Body of pancreas (tissue), 4 donors: Measurements from ENCODE around the gene NHLRC2. TPM values are rescaled to one million over a fixed set of nuclear protein-coding genes. Genes with fewer than 3 reads are reported as not detected.

Experiments
- ATAC-seq: fragments of 150-250 bp; one replicate; pipeline ENCODE4 v1.9.1; 2016
- DNase-seq, 4 donors: peaks; one replicate each; pipeline ENCODE4 v3.0.0-alpha.2; 2019
- H3K27ac ChIP-seq, 4 donors: fragments of 200-600 bp; sonication (generic); 1 replicate in 3 of 4; 2 replicates in 1 of 4; pipeline versions ENCODE4 v1.5.1 to v1.6.1; 2016 to 2019; ENCODE audit warnings: mild to moderate bottlenecking in 1 of 4, mixed read lengths in 1 of 4, moderate library complexity in 1 of 4
- H3K27me3 ChIP-seq, 2 donors: fragments of 200-600 bp; sonication (generic); one replicate each; pipeline ENCODE4 v1.6.0; 2016; ENCODE audit warnings: mild to moderate bottlenecking in 1 of 2
- H3K36me3 ChIP-seq, 2 donors: fragments of 200-600 bp; sonication (generic); replicated peaks in 1 of 2; 2 replicates each; pipeline ENCODE4 v1.5.1; 2016; ENCODE audit warnings: low read depth in 2 of 2; ENCODE audit not compliant: insufficient read depth in 1 of 2
- H3K4me1 ChIP-seq: fragments of 200-600 bp; sonication (generic); one replicate; pipeline ENCODE4 v1.6.0; 2016
- H3K4me3 ChIP-seq, 2 donors: fragments of 200-600 bp; sonication (generic); 1 replicate in 1 of 2; 2 replicates in 1 of 2; pipeline ENCODE4 v1.5.1; 2016 to 2019
- H3K9me3 ChIP-seq, 3 donors: fragments of 200-600 bp; sonication (generic); 1 replicate in 2 of 3; 2 replicates in 1 of 3; pipeline ENCODE4 v1.5.1; 2016
- POLR2A ChIP-seq, 3 donors: fragments of 450-650 bp; IDR thresholded peaks; one replicate each; pipeline ENCODE4 v1.6.1; 2016; ENCODE audit warnings: antibody characterized with exemption in 3 of 3, mild to moderate bottlenecking in 2 of 3
- WGBS, 2 donors: methylation state at CpG; one replicate each; pipeline ENCODE4 v1.1.5; 2017; 5-methylcytosine and 5-hydroxymethylcytosine counted together
- intact Hi-C: fragments of 100-400 bp; cut with DNase I; formaldehyde crosslinking; loops from one replicate; pipeline ENCODE4 v1.15.1; 2023
- total RNA-seq, 2 donors: library from RNA; depleted of rRNA; stranded (reverse); fragments of >200 nt; gene quantifications; one replicate each; pipeline ENCODE4 v1.1.0, GENCODE V29; 2016
- TF ChIP-seq, protein P1 (sequence below), 7 experiments: fragments of 450-650 bp in 4 of 7; fragments of 200-600 bp in 3 of 7; sonication (generic) in 3 of 7; IDR thresholded peaks; one replicate each; pipeline ENCODE4 v1.5.1; 2016 to 2019; ENCODE audit warnings: antibody characterized with exemption in 7 of 7

The NHLRC2 gene
- total RNA-seq, 2 donors from 2014 or later, result 17.9 to 50.4 TPM

- DNase-seq, result no peak
- H3K36me3 ChIP-seq, result no peaks in the 10 kb centered on the region
- intact Hi-C loops, result no loop called here
- H3K4me1 ChIP-seq, result peaks cover 24% of the 10 kb centered on the region
- no peak for ATAC-seq
- H3K9me3 ChIP-seq, result no peaks in the 10 kb centered on the region
- WGBS, 2 donors, result 94 to 96% methylated on average over 1 of the region's 1 CpG
- H3K27me3 ChIP-seq, result peaks cover 0 to 3% of the 10 kb centered on the region in 2 donors
- H3K4me3 ChIP-seq, result no peak overlapping the region
- no peak overlapping the region for H3K27ac ChIP-seq
- TF ChIP-seq, protein P1, sequence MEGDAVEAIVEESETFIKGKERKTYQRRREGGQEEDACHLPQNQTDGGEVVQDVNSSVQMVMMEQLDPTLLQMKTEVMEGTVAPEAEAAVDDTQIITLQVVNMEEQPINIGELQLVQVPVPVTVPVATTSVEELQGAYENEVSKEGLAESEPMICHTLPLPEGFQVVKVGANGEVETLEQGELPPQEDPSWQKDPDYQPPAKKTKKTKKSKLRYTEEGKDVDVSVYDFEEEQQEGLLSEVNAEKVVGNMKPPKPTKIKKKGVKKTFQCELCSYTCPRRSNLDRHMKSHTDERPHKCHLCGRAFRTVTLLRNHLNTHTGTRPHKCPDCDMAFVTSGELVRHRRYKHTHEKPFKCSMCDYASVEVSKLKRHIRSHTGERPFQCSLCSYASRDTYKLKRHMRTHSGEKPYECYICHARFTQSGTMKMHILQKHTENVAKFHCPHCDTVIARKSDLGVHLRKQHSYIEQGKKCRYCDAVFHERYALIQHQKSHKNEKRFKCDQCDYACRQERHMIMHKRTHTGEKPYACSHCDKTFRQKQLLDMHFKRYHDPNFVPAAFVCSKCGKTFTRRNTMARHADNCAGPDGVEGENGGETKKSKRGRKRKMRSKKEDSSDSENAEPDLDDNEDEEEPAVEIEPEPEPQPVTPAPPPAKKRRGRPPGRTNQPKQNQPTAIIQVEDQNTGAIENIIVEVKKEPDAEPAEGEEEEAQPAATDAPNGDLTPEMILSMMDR (IDR thresholded peaks at IDR 0.05), result no peak
- TF ChIP-seq POLR2A (IDR thresholded peaks at IDR 0.05), result no peak
Observed at GRCh38 chr10:113954409-113954808, 99.9 kb downstream of the NHLRC2 start.

- Histone ChIP-seq H3K9me3 (no peaks in the 10 kb centered on the region), H3K27me3 (no peaks in the 10 kb centered on the region), H3K4me3 (no peak overlapping the region), H3K36me3 (no peaks in the 10 kb centered on the region), H3K27ac (peak overlapping the region in 3 of 4 donors; percentile 36 to 69 (median 58)), H3K4me1 (peaks cover 26% of the 10 kb centered on the region)
- WGBS, 2 donors, result 60 to 66% methylated on average over 5 of the region's 5 CpGs
- intact Hi-C loops, result no loop called here
- no peak for TF ChIP-seq POLR2A (IDR thresholded peaks at IDR 0.05)
- TF ChIP-seq, protein P1 (IDR thresholded peaks at IDR 0.05), result no peak
- ATAC-seq (no peak), DNase-seq (no peak)
Observed at GRCh38 chr10:113957013-113957412, 102.6 kb downstream of the NHLRC2 start.

DNA sequence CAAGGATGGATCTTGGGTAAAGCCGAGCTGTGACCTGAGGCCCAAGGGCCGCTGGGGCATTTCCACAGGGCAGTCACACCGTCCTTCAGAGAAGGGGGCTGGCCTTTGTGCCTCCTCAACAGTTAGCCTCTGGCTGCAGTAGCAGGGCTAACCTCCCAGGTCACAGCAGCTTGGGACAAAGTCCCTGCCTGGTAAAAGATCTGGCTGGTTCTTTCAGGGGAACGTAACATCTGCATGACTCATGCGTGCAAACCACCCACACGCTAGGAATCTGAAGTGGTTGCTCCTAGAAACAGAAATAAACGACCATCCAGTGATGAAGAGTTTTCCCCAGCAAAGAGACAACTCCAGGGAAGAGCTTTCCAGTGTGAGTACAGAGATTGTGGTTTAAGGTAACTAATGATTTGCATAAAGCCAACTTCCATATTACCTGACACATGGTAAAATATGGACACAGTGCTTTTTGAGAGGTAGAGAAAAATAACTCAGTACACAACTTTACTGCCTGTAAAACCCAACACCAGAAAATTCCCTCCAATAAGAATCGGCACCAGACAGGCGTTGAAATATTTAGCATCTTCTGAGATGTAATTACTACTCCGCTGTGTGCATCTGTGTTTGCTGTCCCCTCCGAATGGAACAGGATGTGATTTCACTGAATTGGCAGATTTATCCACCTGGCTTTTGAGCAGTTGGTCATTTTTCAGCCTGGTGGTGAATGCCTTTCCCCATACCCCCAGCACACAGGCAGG lies 104.3 kb downstream of the NHLRC2 start:
- peak overlapping the region in 2 of 4 donors; percentile 38 to 53 for H3K27ac ChIP-seq
- peak; percentile 67 for ATAC-seq
- 61 to 66% methylated on average over 8 to 9 of the region's 11 CpGs for WGBS, 2 donors
- H3K27me3 ChIP-seq, result no peaks in the 10 kb centered on the region
- intact Hi-C loops, result no loop called here
- H3K4me3 ChIP-seq, result no peak overlapping the region
- TF ChIP-seq, protein P1 (IDR thresholded peaks at IDR 0.05), result no peak
- no peak for TF ChIP-seq POLR2A (IDR thresholded peaks at IDR 0.05)
- peaks cover 26% of the 10 kb centered on the region for H3K4me1 ChIP-seq
- no peaks in the 10 kb centered on the region for H3K36me3 ChIP-seq
- no peaks in the 10 kb centered on the region for H3K9me3 ChIP-seq
- peak in 3 of 4 donors; percentile 32 to 61 (median 43) for DNase-seq

DNA sequence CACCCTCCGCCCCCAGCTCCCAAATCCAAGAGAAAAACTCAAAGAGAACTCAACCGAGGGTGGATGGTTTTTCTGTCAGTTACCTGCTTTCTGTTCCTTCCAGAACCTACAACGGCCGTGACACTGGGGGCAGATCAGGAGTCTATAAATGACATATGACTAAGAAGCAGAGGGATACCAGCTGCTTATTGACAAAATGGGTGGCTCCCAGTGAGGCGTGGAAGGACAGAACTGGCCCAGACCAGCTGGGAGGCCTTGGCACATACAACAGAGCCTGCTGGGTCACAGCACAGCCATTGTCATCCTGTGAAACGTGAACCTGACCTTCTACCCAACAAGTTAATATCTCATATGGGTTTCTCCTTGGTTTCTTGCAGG lies 104.9 kb downstream of the NHLRC2 start:
- 77 to 85% methylated on average over 5 to 6 of the region's 6 CpGs for WGBS, 2 donors
- ATAC-seq, result no peak
- Histone ChIP-seq H3K4me3 (no peak overlapping the region), H3K36me3 (no peaks in the 10 kb centered on the region), H3K9me3 (no peaks in the 10 kb centered on the region), H3K4me1 (peaks cover 26% of the 10 kb centered on the region), H3K27me3 (no peaks in the 10 kb centered on the region), H3K27ac (peak overlapping the region in 2 of 4 donors; percentile 37 to 38)
- intact Hi-C loops, result no loop called here
- no peak for DNase-seq
- TF ChIP-seq POLR2A (IDR thresholded peaks at IDR 0.05), result no peak
- TF ChIP-seq, protein P1 (IDR thresholded peaks at IDR 0.05), result no peak
